ENCODE data around the gene GPR33.
"Not testable (repeated sequence)": the region's sequence is repeated elsewhere in the genome, so short reads cannot be mapped to it uniquely, and the experiment has no call there.

The GPR33 gene

GRCh38 chr14:31442284-31442683 is 45.6 kb downstream of the GPR33 start:
- no peak overlapping the region for H3K4me3 ChIP-seq (ENCODE audit: low read length)
- TF ChIP-seq ZNF274 (IDR thresholded peaks at IDR 0.05; ENCODE audit: low read depth, low read length): no peak

GRCh38 chr14:31441273-31442111 is 46.3 kb downstream of the GPR33 start:
- H3K4me3 ChIP-seq (ENCODE audit: low read length): no peak overlapping the region
- no peak for TF ChIP-seq ZNF274 (IDR thresholded peaks at IDR 0.05; ENCODE audit: low read depth, low read length)

GRCh38 chr14:31440280-31440679 is 47.6 kb downstream of the GPR33 start:
- TF ChIP-seq ZNF274 (IDR thresholded peaks at IDR 0.05; ENCODE audit: low read depth, low read length): no peak

GRCh38 chr14:31439561-31439960 is 48.3 kb downstream of the GPR33 start:
- no peak for TF ChIP-seq ZNF274 (IDR thresholded peaks at IDR 0.05; ENCODE audit: low read depth, low read length)
- H3K4me3 ChIP-seq (ENCODE audit: low read length): no peak overlapping the region

More at GRCh38 chr14:31440280-31440679, 47.6 kb downstream of the GPR33 start:
- no peak overlapping the region for H3K4me3 ChIP-seq (ENCODE audit: low read length)

- H3K4me3 ChIP-seq (ENCODE audit: low read length): not testable (repeated sequence)
These were observed 50.7 kb downstream of the GPR33 start for GRCh38 chr14:31437045-31437691.

GRCh38 chr14:31435276-31435675 is 52.6 kb downstream of the GPR33 start:
- H3K4me3 ChIP-seq (ENCODE audit: low read length): no peak overlapping the region
- TF ChIP-seq ZNF274 (IDR thresholded peaks at IDR 0.05; ENCODE audit: low read depth, low read length): no peak
